ENCODE data around the gene USP15.
"Not testable (repeated sequence)": the region's sequence is repeated elsewhere in the genome, so short reads cannot be mapped to it uniquely, and the experiment has no call there.

The USP15 gene

DNA sequence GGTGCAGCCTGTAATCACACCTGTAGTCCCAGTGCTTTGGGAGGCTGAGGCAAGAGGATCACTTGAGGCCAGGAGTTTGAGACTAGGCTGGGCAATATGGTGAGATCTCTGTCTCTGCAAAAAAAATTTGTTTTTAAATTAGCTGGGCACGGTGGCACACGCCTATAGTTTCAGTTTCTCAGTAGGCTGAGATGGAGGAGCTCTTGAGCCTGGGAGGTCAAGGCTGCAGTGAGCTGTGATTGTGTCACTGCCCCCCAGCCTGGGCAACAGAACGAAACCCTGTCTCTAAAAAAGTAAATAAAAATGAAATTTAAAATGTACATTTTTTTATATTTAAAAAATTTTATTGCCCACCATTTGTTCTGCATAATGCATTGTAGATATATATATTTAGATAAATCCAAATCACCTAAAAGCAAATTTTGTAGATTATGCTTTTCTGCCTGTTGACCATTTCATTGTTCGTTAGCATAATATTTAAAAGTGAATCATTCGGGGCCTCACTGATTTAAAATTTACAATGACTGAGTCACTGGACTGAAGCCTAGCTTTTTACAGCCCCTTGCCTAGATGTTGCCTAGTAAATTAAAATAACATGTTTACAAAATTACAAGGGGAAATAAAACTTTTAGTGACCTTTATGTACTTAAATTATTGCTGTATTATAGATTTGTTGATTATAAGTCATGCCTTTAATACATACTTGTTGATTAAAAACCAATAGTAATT is 87.9 kb downstream of the USP15 start:
- CTCF ChIA-PET, result interaction anchor here (1.0 kb wide), 1 partner anchor 11 kb away, joined by 3 read pairs; no protein-coding TSS in a partner anchor
- no peak for DNase-seq (ENCODE audit: extremely low spot score)
- TF ChIP-seq, protein P1, sequence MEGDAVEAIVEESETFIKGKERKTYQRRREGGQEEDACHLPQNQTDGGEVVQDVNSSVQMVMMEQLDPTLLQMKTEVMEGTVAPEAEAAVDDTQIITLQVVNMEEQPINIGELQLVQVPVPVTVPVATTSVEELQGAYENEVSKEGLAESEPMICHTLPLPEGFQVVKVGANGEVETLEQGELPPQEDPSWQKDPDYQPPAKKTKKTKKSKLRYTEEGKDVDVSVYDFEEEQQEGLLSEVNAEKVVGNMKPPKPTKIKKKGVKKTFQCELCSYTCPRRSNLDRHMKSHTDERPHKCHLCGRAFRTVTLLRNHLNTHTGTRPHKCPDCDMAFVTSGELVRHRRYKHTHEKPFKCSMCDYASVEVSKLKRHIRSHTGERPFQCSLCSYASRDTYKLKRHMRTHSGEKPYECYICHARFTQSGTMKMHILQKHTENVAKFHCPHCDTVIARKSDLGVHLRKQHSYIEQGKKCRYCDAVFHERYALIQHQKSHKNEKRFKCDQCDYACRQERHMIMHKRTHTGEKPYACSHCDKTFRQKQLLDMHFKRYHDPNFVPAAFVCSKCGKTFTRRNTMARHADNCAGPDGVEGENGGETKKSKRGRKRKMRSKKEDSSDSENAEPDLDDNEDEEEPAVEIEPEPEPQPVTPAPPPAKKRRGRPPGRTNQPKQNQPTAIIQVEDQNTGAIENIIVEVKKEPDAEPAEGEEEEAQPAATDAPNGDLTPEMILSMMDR (IDR thresholded peaks at IDR 0.05; ENCODE audit: control extremely low read depth, extremely low read depth, low read depth, missing control alignments), result no peak
- POLR2A ChIA-PET, result no interaction called here

DNA sequence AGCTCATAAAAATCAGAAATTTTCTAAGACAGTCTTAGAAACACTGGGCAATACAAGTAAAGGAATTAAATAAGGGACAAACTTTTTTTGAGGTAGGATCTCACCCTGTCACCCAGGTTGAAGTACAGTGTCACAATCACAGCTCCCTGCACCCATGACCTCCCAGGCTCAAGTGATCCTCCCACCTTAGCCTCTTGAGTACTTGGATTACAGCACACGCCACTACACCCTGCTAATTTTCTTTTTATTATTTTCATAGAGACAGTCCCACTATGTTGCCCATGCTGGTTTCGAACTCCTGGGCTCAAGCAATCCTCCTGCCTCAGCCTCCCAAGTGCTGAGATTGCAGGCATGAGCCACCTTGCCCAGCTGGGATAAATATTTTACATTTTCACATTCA is 90.3 kb downstream of the USP15 start:
- ChIA-PET CTCF (interaction anchor here (1.5 kb wide), 1 partner anchor 13 kb away, joined by 3 read pairs; no protein-coding TSS in a partner anchor), POLR2A (no interaction called here)
- no peak for DNase-seq (ENCODE audit: extremely low spot score)
- TF ChIP-seq, protein P1 (IDR thresholded peaks at IDR 0.05; ENCODE audit: control extremely low read depth, extremely low read depth, low read depth, missing control alignments), result no peak

DNA sequence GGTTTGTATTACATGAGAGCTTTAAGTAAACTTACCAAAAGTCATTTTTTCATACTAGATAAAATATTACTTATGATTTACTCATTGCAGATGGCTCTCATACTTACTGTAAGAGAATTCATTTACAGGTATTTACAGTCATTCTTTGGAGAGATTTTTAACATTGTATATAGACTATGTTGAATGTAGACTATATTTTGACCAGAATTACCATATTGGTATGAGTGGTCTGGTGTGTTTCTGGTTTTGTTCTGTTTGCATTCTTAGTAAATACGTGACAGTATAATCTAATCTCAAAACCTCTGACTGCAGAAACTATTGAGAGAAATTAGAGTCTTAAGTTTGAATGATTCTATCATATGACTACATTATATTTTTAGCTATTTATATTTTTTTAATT is 91.1 kb downstream of the USP15 start:
- no peak for DNase-seq (ENCODE audit: extremely low spot score)
- ChIA-PET POLR2A (no interaction called here), CTCF (no interaction called here)
- TF ChIP-seq, protein P1 (IDR thresholded peaks at IDR 0.05; ENCODE audit: control extremely low read depth, extremely low read depth, low read depth, missing control alignments), result no peak

DNA sequence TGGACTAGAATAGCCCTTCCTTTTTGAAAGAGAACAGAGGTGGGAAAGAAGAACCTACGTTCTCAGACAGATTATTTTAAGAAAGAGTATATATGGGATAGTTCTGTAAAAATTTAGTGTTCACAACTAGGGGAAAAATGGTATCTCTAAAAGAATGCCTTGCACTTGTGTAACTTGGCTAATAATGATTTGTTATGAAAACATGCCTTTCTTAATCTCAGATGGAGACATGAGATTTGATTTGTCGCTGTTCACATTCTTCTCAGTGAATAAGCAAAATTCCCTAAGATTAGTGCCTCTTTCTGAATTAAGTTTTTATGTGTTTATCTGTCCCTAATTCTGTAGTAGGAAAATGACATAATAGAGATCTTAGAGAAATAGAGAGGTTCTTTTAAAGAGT is 100.8 kb downstream of the USP15 start:
- POLR2A ChIA-PET, result no interaction called here
- TF ChIP-seq, protein P1 (IDR thresholded peaks at IDR 0.05; ENCODE audit: control extremely low read depth, extremely low read depth, low read depth, missing control alignments), result no peak
- CTCF ChIA-PET, result no interaction called here
- no peak for DNase-seq (ENCODE audit: extremely low spot score)

DNA sequence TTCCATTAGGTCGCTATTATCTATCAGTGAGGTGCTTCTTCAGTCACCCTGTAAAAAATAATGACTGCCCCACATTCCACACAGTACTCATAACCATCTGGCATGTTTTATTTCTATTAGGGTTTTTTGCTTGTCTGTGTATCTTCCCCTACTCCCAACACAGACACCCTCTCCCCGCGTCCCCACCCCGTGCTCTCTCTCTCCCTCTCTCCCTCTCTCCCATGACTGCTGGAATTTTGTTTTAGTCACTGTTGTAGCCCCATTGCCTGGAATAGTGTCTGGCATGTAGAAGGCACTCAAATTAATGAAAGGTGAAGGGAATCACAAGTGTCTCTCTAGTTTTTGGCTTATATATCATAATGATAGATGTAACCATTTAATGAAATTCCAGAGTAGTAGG is 103.3 kb downstream of the USP15 start:
- ChIA-PET CTCF (no interaction called here), POLR2A (no interaction called here)
- DNase-seq (ENCODE audit: extremely low spot score), result no peak
- TF ChIP-seq, protein P1 (IDR thresholded peaks at IDR 0.05; ENCODE audit: control extremely low read depth, extremely low read depth, low read depth, missing control alignments), result no peak

DNA sequence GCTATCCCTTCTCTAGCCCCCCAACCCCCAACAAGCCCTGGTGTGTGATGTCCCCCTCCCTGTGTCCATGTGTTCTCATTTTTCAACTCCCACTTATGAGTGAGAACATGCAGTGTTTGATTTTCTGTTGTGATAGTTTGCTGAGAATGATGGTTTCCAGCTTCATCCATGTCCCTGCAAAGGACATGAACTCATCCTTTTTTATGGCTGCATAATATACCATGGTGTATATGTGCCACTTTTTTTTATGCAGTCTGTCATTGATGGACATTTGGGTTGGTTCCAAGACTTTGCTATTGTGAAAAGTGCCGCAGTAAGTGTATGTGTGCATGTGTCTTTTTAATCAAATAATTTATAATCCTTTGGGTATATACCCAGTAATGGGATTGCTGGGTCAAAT is 104.5 kb downstream of the USP15 start:
- DNase-seq (ENCODE audit: extremely low spot score); CTCF ChIA-PET; POLR2A ChIA-PET: not testable (repeated sequence)

DNA sequence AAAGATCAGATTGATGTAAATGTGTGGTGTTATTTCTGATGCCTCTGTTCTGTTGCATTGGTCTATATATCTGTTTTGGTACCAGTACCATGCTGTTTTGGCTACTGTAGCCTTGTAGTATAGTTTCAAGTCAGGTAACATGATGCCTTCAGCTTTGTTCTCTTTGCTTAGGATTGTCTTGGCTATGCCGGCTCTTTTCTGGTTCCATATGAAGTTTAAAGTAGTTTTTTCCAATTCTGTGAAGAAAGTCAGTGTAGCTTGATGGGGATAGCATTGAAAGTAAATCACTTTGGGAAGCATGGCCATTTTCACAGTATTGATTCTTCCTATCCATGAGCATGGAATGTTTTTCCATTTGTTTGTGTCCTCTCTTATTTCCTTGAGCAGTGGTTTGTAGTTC is 105.6 kb downstream of the USP15 start:
- POLR2A ChIA-PET; DNase-seq (ENCODE audit: extremely low spot score); CTCF ChIA-PET: not testable (repeated sequence)

DNA sequence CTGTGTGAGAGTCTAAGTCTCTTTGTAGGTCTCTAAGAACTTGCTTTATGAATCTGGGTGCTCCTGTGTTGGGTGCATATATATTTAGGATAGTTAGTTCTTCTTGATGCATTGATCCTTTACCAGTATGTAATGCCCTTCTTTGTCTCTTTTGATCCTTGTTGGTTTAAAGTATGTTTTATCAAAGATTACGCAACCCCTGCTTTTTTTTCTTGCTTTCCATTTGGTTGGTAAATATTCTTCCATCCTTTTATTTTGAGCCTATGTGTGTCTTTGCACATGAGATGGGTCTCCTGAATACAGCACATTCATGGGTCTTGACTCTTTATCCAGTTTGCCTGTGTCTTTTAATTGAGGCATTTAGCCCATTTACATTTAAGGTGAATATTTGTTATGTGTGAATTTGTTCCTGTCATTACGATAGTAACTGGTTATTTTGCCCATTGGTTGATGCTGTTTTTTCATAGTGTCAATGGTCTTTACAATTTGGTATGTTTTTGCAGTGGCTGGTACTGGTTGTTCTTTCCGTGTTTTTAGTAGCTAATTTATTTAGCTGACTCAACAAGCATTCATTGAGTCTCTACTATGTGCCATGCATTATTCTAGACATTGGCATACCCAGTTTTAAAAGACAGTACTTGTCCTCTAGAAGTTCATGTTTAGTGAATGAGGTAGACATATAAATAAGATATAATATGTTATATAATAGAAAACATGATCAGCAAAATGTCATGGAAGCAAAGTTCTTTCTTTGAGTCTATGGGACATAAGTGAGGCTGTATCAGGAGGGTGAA is 108.4 kb downstream of the USP15 start:
- CTCF ChIA-PET, result interaction anchor here (1.5 kb wide), 1 partner anchor 39 kb away, joined by 3 read pairs; no protein-coding TSS in a partner anchor
- POLR2A ChIA-PET; DNase-seq (ENCODE audit: extremely low spot score): not testable (repeated sequence)
